Neural cell (in vitro differentiated cells): ENCODE data around the gene SIM1. TPM values are rescaled to one million over a fixed set of nuclear protein-coding genes. Genes with fewer than 3 reads are reported as not detected.

Experiments
- H2AFZ ChIP-seq: fragments of 200-600, 300-800 bp; sonication (generic), shearing (Covaris generic); 2 replicates; pipeline ENCODE4 v1.6.0; 2014; ENCODE audit warnings: low read depth, mild to moderate bottlenecking, antibody characterized with exemption, low read length, moderate library complexity
- H3F3A ChIP-seq: fragments of 200-600 bp; shearing (Covaris generic); 2 replicates; pipeline ENCODE4 v1.6.1; 2016; ENCODE audit warnings: mild to moderate bottlenecking, moderate library complexity, mixed read lengths, antibody characterized with exemption, low read length; ENCODE audit not compliant: insufficient read depth, poor library complexity, severe bottlenecking
- H3K27ac ChIP-seq: fragments of 200-600, 300-800 bp; sonication (generic), shearing (Covaris generic); 2 replicates; pipeline ENCODE4 v1.5.1; 2014; ENCODE audit warnings: mild to moderate bottlenecking, low read length, moderate library complexity
- H3K27me3 ChIP-seq: fragments of 300-800, 200-600 bp; sonication (generic), shearing (Covaris generic); 2 replicates; pipeline ENCODE4 v1.6.0; 2014; ENCODE audit warnings: mild to moderate bottlenecking, low read depth, low read length, moderate library complexity; ENCODE audit not compliant: insufficient read depth
- H3K36me3 ChIP-seq: fragments of 300-800, 200-600 bp; sonication (generic), shearing (Covaris generic); 2 replicates; pipeline ENCODE4 v1.5.1; 2014; ENCODE audit warnings: mild to moderate bottlenecking, antibody characterized with exemption, low read length, moderate library complexity; ENCODE audit not compliant: insufficient read depth
- H3K4me2 ChIP-seq: fragments of 300-800, 200-600 bp; sonication (generic), shearing (Covaris generic); 2 replicates; pipeline ENCODE4 v1.6.0; 2014; ENCODE audit warnings: mild to moderate bottlenecking, low read length
- H3K4me3 ChIP-seq: fragments of 300-800, 200-600 bp; sonication (generic), shearing (Covaris generic); 2 replicates; pipeline ENCODE4 v1.5.1; 2014; ENCODE audit warnings: mild to moderate bottlenecking, low read length, moderate library complexity
- H3K79me2 ChIP-seq: fragments of 200-600 bp; shearing (Covaris generic); replicated peaks from 2 replicates; pipeline ENCODE4 v1.6.0; 2014; ENCODE audit warnings: mild to moderate bottlenecking, low read length, moderate library complexity; ENCODE audit not compliant: insufficient read depth
- H3K9ac ChIP-seq: fragments of 300-800, 200-600 bp; sonication (generic), shearing (Covaris generic); 2 replicates; pipeline ENCODE4 v1.6.1; 2016; ENCODE audit warnings: mild to moderate bottlenecking, low read length, mixed read lengths
- H3K9me2 ChIP-seq: fragments of 200-600 bp; shearing (Covaris generic); 2 replicates; pipeline ENCODE4 v1.6.1; 2016; ENCODE audit warnings: mild to moderate bottlenecking, low read length, mixed read lengths; ENCODE audit not compliant: insufficient read depth
- H3K9me3 ChIP-seq: fragments of 200-600, 300-800 bp; sonication (generic), shearing (Covaris generic); 2 replicates; pipeline ENCODE4 v1.6.1; 2016; ENCODE audit warnings: mild to moderate bottlenecking, mixed run types, low read length, moderate library complexity, mixed read lengths
- H4K20me1 ChIP-seq: fragments of 200-600 bp; shearing (Covaris generic); 2 replicates; pipeline ENCODE4 v1.6.1; 2016; ENCODE audit warnings: mild to moderate bottlenecking, mixed run types; ENCODE audit not compliant: insufficient read depth
- CTCF ChIP-seq: fragments of 450-650 bp; IDR thresholded peaks from 2 replicates; pipeline ENCODE4 v1.5.1; 2014; ENCODE audit warnings: antibody characterized with exemption, mild to moderate bottlenecking, moderate library complexity; ENCODE audit not compliant: poor library complexity, severe bottlenecking
- EP300 ChIP-seq: fragments of 450-650 bp; conservative IDR thresholded peaks from 2 replicates; pipeline ENCODE4 v1.6.1; 2014; ENCODE audit warnings: antibody characterized with exemption, mild to moderate bottlenecking, moderate library complexity; ENCODE audit not compliant: poor library complexity, severe bottlenecking
- EZH2 ChIP-seq: fragments of 200-600, 300-800 bp; shearing (Covaris generic), sonication (generic); IDR thresholded peaks from 2 replicates; pipeline ENCODE4 v1.6.1; 2014; ENCODE audit warnings: antibody characterized with exemption, low read length, borderline replicate concordance, mild to moderate bottlenecking; ENCODE audit not compliant: insufficient read depth, poor library complexity, severe bottlenecking
- MXI1 ChIP-seq: fragments of 450-650 bp; conservative IDR thresholded peaks from 2 replicates; pipeline ENCODE4 v1.6.1; 2014; ENCODE audit warnings: antibody characterized with exemption, mild to moderate bottlenecking; ENCODE audit not compliant: poor library complexity, severe bottlenecking
- POLR2AphosphoS5 ChIP-seq: IDR thresholded peaks from 2 replicates; pipeline ENCODE4 v1.6.1; 2012
- RAD21 ChIP-seq: fragments of 450-650 bp; conservative IDR thresholded peaks from 2 replicates; pipeline ENCODE4 v1.6.1; 2014; ENCODE audit warnings: antibody characterized with exemption, mild to moderate bottlenecking, moderate library complexity
- REST ChIP-seq: IDR thresholded peaks from 2 replicates; pipeline ENCODE4 v1.6.1; 2012; ENCODE audit warnings: borderline replicate concordance
- SMC3 ChIP-seq: fragments of 450-650 bp; conservative IDR thresholded peaks from 2 replicates; pipeline ENCODE4 v1.6.1; 2014; ENCODE audit warnings: antibody characterized with exemption, mild to moderate bottlenecking, moderate library complexity; ENCODE audit not compliant: poor library complexity
- TAF1 ChIP-seq: IDR thresholded peaks from 2 replicates; pipeline ENCODE4 v1.6.1; 2012; ENCODE audit warnings: low read depth
- polyA plus RNA-seq: library from polyadenylated mRNA; depleted of rRNA; stranded (reverse); fragments of >200 nt; gene quantifications from 2 replicates; pipeline ENCODE4 v1.2.3, GENCODE V29; 2014

Gene SIM1
- polyA plus RNA-seq, 1 donor from 2014 or later, result not detected

- H3K9me3 ChIP-seq, result no peaks in the 10 kb centered on the region
These were observed 44.0 kb downstream of the SIM1 start for GRCh38 chr6:100420711-100421110.

GRCh38 chr6:100417036-100417435 lies 47.7 kb downstream of the SIM1 start:
- Histone ChIP-seq H2AFZ (no peak overlapping the region), H3K9me2 (no peaks in the 10 kb centered on the region), H3K4me3 (no peak overlapping the region), H3F3A (no peaks in the 10 kb centered on the region), H3K36me3 (no peaks in the 10 kb centered on the region), H3K9ac (no peak overlapping the region), H4K20me1 (no peaks in the 10 kb centered on the region), H3K27ac (no peak overlapping the region), H3K27me3 (no peaks in the 10 kb centered on the region), H3K4me2 (no peak overlapping the region), H3K79me2 (no peaks in the 10 kb centered on the region), H3K9me3 (no peaks in the 10 kb centered on the region)
- no peak for TF ChIP-seq SMC3
- no peak for TF ChIP-seq REST
- no peak for TF ChIP-seq EZH2
- no peak for TF ChIP-seq RAD21
- no peak for TF ChIP-seq TAF1
- no peak for TF ChIP-seq EP300

More at GRCh38 chr6:100420711-100421110, 44.0 kb downstream of the SIM1 start:
- no peak overlapping the region for H3K4me3 ChIP-seq
- no peaks in the 10 kb centered on the region for H3K27me3 ChIP-seq
- TF ChIP-seq POLR2AphosphoS5 (no peak), SMC3 (no peak), TAF1 (no peak), REST (no peak), CTCF (no peak), EZH2 (no peak), MXI1 (no peak), RAD21 (no peak), EP300 (no peak)
- no peaks in the 10 kb centered on the region for H4K20me1 ChIP-seq
- H3K4me2 ChIP-seq, result no peak overlapping the region
- no peaks in the 10 kb centered on the region for H3K9me2 ChIP-seq
- no peak overlapping the region for H3K9ac ChIP-seq
- no peaks in the 10 kb centered on the region for H3K79me2 ChIP-seq
- H3K36me3 ChIP-seq, result no peaks in the 10 kb centered on the region
- no peak overlapping the region for H3K27ac ChIP-seq
- H2AFZ ChIP-seq, result no peak overlapping the region
- H3F3A ChIP-seq, result no peaks in the 10 kb centered on the region
